ENCODE results near the gene DYSF. TPM values are rescaled to one million over a fixed set of nuclear protein-coding genes. Genes with fewer than 3 reads are reported as not detected.

Gene DYSF
- polyA plus RNA-seq, 1 donor (not counting 4 experiments of a cell fraction or from before 2014, with no cell fraction given), result 8.2 TPM

GRCh38 chr2:71691747-71692441, 238.5 kb downstream of the DYSF start:
- H2AFZ ChIP-seq (ENCODE audit: control insufficient read depth, low read length), result no peak overlapping the region
- H3K9me1 ChIP-seq (ENCODE audit: control insufficient read depth, extremely low read depth, insufficient read depth, low read length), result no peaks in the 10 kb centered on the region
- no peak for DNase-seq (ENCODE audit: low read depth, low spot score)
- H4K20me1 ChIP-seq (ENCODE audit: control insufficient read depth, extremely low read depth, insufficient read depth, low read length), result no peaks in the 10 kb centered on the region
- no peaks in the 10 kb centered on the region for H3K36me3 ChIP-seq (ENCODE audit: control insufficient read depth in 2 of 2, extremely low read depth in 1 of 2, insufficient read depth in 2 of 2, low read length in 2 of 2)
- no peak overlapping the region for H3K4me3 ChIP-seq (ENCODE audit: control insufficient read depth in 2 of 3, extremely low read depth in 1 of 3, insufficient read depth in 2 of 3, low read depth in 1 of 3, low read length in 3 of 3)
- no peaks in the 10 kb centered on the region for H3K4me1 ChIP-seq (ENCODE audit: control insufficient read depth, extremely low read depth, insufficient read depth, low read length)
- no peak overlapping the region for H3K27ac ChIP-seq (ENCODE audit: control insufficient read depth, insufficient read depth, low read length)
- H3K79me2 ChIP-seq (ENCODE audit: control insufficient read depth, insufficient read depth, low read length), result no peaks in the 10 kb centered on the region
- no peak overlapping the region for H3K9ac ChIP-seq (ENCODE audit: control insufficient read depth, extremely low read depth, insufficient read depth, low read length)
- TF ChIP-seq CTCF (optimal IDR thresholded peaks at IDR 0.05 in 1 of 3, IDR thresholded peaks at IDR 0.05 in 1 of 3, conservative IDR thresholded peaks at IDR 0.05 in 1 of 3; ENCODE audit: extremely low read depth in 1 of 3, insufficient read depth in 2 of 3, low read length in 3 of 3) (no peak), EZH2 (IDR thresholded peaks at IDR 0.05; ENCODE audit: low read length) (no peak)
- peaks cover 7% of the 10 kb centered on the region for H3K27me3 ChIP-seq (ENCODE audit: control insufficient read depth, extremely low read depth, insufficient read depth, low read length)
- H3K4me2 ChIP-seq (ENCODE audit: control insufficient read depth, extremely low read depth, insufficient read depth, low read depth, low read length), result no peak overlapping the region
- dilution Hi-C loops (cut with MboI; ENCODE audit: extremely low pct_ligation_motif_present, low sequenced_read_pairs), result no loop called here
- H3K9me3 ChIP-seq (ENCODE audit: control insufficient read depth, low read depth, low read length), result no peaks in the 10 kb centered on the region
- no peak for FAIRE-seq

DNA sequence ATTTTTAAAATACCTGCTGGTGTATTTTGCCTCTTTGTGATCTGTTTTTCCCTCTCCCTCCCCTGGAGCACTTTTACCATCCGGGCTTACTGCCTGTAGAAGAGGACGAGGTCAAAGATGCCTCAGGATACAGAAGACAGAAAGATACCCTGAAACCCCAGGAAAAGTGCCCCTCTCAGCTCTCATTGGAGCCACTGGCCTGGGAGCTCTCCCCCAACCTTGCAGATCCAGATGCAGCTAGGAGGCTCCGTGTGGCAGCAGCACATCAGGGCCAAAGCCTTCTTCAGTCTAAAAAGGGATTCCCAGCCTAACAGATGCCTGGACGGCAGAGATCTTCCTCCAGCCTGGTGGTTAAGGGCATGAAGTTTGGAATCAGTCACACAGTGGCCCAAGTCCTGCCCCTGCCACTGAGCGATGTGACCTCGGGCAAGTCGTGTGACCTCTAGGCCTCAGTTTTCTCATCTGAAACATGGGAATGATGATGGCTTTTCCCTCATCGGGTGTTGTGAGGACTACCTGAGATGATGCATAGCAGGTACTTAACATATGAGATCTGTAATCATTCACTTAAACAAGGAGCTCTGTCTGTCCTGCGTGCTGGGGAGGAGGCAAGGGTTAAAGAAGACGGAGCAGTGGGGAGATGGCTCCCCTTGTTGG, 239.4 kb downstream of the DYSF start:
- Histone ChIP-seq H2AFZ (ENCODE audit: control insufficient read depth, low read length) (no peak overlapping the region), H3K9me1 (ENCODE audit: control insufficient read depth, extremely low read depth, insufficient read depth, low read length) (no peaks in the 10 kb centered on the region), H3K4me2 (ENCODE audit: control insufficient read depth, extremely low read depth, insufficient read depth, low read depth, low read length) (no peak overlapping the region), H3K79me2 (ENCODE audit: control insufficient read depth, insufficient read depth, low read length) (no peaks in the 10 kb centered on the region), H3K36me3 (ENCODE audit: control insufficient read depth in 2 of 2, extremely low read depth in 1 of 2, insufficient read depth in 2 of 2, low read length in 2 of 2) (no peaks in the 10 kb centered on the region), H3K9ac (ENCODE audit: control insufficient read depth, extremely low read depth, insufficient read depth, low read length) (no peak overlapping the region), H3K27me3 (ENCODE audit: control insufficient read depth, extremely low read depth, insufficient read depth, low read length) (peaks cover 7% of the 10 kb centered on the region), H4K20me1 (ENCODE audit: control insufficient read depth, extremely low read depth, insufficient read depth, low read length) (no peaks in the 10 kb centered on the region), H3K27ac (ENCODE audit: control insufficient read depth, insufficient read depth, low read length) (no peak overlapping the region), H3K9me3 (ENCODE audit: control insufficient read depth, low read depth, low read length) (no peaks in the 10 kb centered on the region), H3K4me1 (ENCODE audit: control insufficient read depth, extremely low read depth, insufficient read depth, low read length) (no peaks in the 10 kb centered on the region), H3K4me3 (ENCODE audit: control insufficient read depth in 2 of 3, extremely low read depth in 1 of 3, insufficient read depth in 2 of 3, low read depth in 1 of 3, low read length in 3 of 3) (no peak overlapping the region)
- no peak for DNase-seq (ENCODE audit: low read depth, low spot score)
- FAIRE-seq, result no peak
- no peak for TF ChIP-seq EZH2 (IDR thresholded peaks at IDR 0.05; ENCODE audit: low read length)
- TF ChIP-seq CTCF (optimal IDR thresholded peaks at IDR 0.05 in 1 of 3, IDR thresholded peaks at IDR 0.05 in 1 of 3, conservative IDR thresholded peaks at IDR 0.05 in 1 of 3; ENCODE audit: extremely low read depth in 1 of 3, insufficient read depth in 2 of 3, low read length in 3 of 3), result no peak
- dilution Hi-C loops (cut with MboI; ENCODE audit: extremely low pct_ligation_motif_present, low sequenced_read_pairs), result no loop called here

Data from keratinocyte (primary cell).